Measurements from ENCODE around the gene ESPN. TPM values are rescaled to one million over a fixed set of nuclear protein-coding genes. Genes with fewer than 3 reads are reported as not detected.
A peak's percentile ranks its signal among the peaks of the same experiment; 100 is the strongest.

The ESPN gene
- total and polyA plus RNA-seq, 2 of the 8 experiments (the other 6 are each of a cell fraction or from before 2014, with no cell fraction given), result 5.2 to 16.3 TPM

- Histone ChIP-seq H2AFZ (ENCODE audit: low read length) (no peak overlapping the region), H3K27ac (ENCODE audit: low read depth, low read length) (no peak overlapping the region), H2AK5ac (ENCODE audit: low read depth, low read length) (no peak overlapping the region), H4K5ac (ENCODE audit: insufficient read length, low read depth, low read length) (no peak overlapping the region), H2BK12ac (ENCODE audit: low read depth, low read length) (no peak overlapping the region), H4K8ac (ENCODE audit: extremely low read depth, insufficient read depth, low read length) (peak overlapping the region; percentile 11; the same call in 1 of the 2 replicates), H3K23me2 (ENCODE audit: low read depth, low read length) (peaks cover 10% of the 10 kb centered on the region; the same call in 1 of the 2 replicates), H2BK120ac (replicated peaks; ENCODE audit: low read depth, low read length) (no peak overlapping the region), H3K79me2 (ENCODE audit: control insufficient read depth in 1 of 2, insufficient read depth in 2 of 2, low read length in 2 of 2) (no peaks in the 10 kb centered on the region), H4K20me1 (replicated peaks in 1 of 2; ENCODE audit: control insufficient read depth in 1 of 2, insufficient read depth in 2 of 2, low read length in 2 of 2) (peaks cover 0 to 4% of the 10 kb centered on the region in 2 experiments), H3K27me3 (replicated peaks in 1 of 4; ENCODE audit: control insufficient read depth in 3 of 4, extremely low read depth in 1 of 4, insufficient read depth in 3 of 4, low read length in 3 of 4) (peaks cover 0 to 24% (median 13%) of the 10 kb centered on the region in 4 experiments; a peak in 5 of 7 replicates), H3K18ac (ENCODE audit: extremely low read depth, low read length) (no peak overlapping the region), H3K36me3 (ENCODE audit: control insufficient read depth in 2 of 4, insufficient read depth in 4 of 4, low read length in 3 of 4) (no peaks in the 10 kb centered on the region), H3K23ac (ENCODE audit: insufficient read length) (no peak overlapping the region), H4K91ac (replicated peaks; ENCODE audit: insufficient read length, low read length) (no peak overlapping the region), H3K4me1 (replicated peaks in 1 of 4; ENCODE audit: control insufficient read depth in 3 of 4, insufficient read depth in 4 of 4, low read length in 3 of 4) (peaks cover 0 to 10% (median 4%) of the 10 kb centered on the region in 4 experiments; a peak in 5 of 7 replicates), H3K56ac (replicated peaks; ENCODE audit: insufficient read length, low read depth, low read length) (no peak overlapping the region), H3K4ac (replicated peaks; ENCODE audit: insufficient read length, low read depth, low read length) (no peak overlapping the region), H2BK5ac (ENCODE audit: low read depth, low read length) (no peak overlapping the region), H2BK15ac (ENCODE audit: low read length) (no peak overlapping the region), H3K4me2 (ENCODE audit: insufficient read depth in 1 of 2, low read depth in 2 of 2, low read length in 2 of 2) (no peak overlapping the region), H3K14ac (ENCODE audit: insufficient read length) (no peak overlapping the region), H3K79me1 (ENCODE audit: low read depth, low read length) (no peaks in the 10 kb centered on the region; the same call in 1 of the 2 replicates), H3K4me3 (ENCODE audit: extremely low read depth in 1 of 4, insufficient read depth in 2 of 4, low read depth in 3 of 4, low read length in 4 of 4) (no peak overlapping the region), H3K9me3 (ENCODE audit: insufficient read depth in 2 of 2, low read depth in 1 of 2, low read length in 1 of 2) (no peaks in the 10 kb centered on the region), H2BK20ac (ENCODE audit: low read length) (0 out of 2 replicates have a peak overlapping the region, but pooled peaks have one; percentile 83), H3K9ac (replicated peaks in 1 of 4; ENCODE audit: extremely low read depth in 1 of 4, low read depth in 3 of 4, low read length in 3 of 4) (no peak overlapping the region)
- POLR2A ChIA-PET (ENCODE audit: partially characterized antibody), result interaction anchor here (0.9 kb wide), 1 partner anchor 35 kb away, joined by 3 read pairs; the partner anchor contains the start of gene TNFRSF25
- WGBS, 2 experiments (ENCODE audit: extremely low coverage in 1 of 2, insufficient coverage in 1 of 2, insufficient read length in 1 of 2, insufficient replicate concordance in 2 of 2, low coverage in 1 of 2, low lambda C conversion rate in 2 of 2, missing lambda C conversion rate in 1 of 2), result 93% methylated on average over 10 of the region's 10 CpGs; no CpG with 5 or more reads in 1 of the 2 experiments
- CTCF ChIA-PET (ENCODE audit: partially characterized antibody), result interaction anchor here (0.9 to 10.2 kb wide), 5 partner anchors 10 to 103 kb away, joined by 3 to 107 read pairs (median 5); partner anchors contain the start of gene PLEKHG5
- DNase-seq (ENCODE audit: low read depth in 1 of 2, low spot score in 2 of 2) (no peak), FAIRE-seq (no peak)
- TF ChIP-seq TAF7 (optimal IDR thresholded peaks at IDR 0.05; ENCODE audit: borderline replicate concordance, low read depth, low read length) (no peak), ZNF274 (IDR thresholded peaks at IDR 0.05; ENCODE audit: borderline replicate concordance, extremely low read depth, low read length) (no peak), CBX5 (IDR thresholded peaks at IDR 0.05; ENCODE audit: low read depth, low read length) (no peak), SP4 (IDR thresholded peaks at IDR 0.05; ENCODE audit: low read length) (no peak), POLR2AphosphoS5 (IDR thresholded peaks at IDR 0.05; ENCODE audit: low read depth, low read length) (no peak), GTF2F1 (IDR thresholded peaks at IDR 0.05; ENCODE audit: borderline replicate concordance, low read depth, low read length) (no peak), SAP30 (IDR thresholded peaks at IDR 0.05; ENCODE audit: insufficient read depth, insufficient replicate concordance, low read length) (no peak), CTCF (IDR thresholded peaks at IDR 0.05; ENCODE audit: control extremely low read depth in 1 of 3, insufficient read depth in 1 of 3, low read depth in 1 of 3, low read length in 3 of 3) (no peak), TAF1 (IDR thresholded peaks at IDR 0.05; ENCODE audit: low read depth, low read length) (no peak), SRF (IDR thresholded peaks at IDR 0.05; ENCODE audit: low read depth, low read length) (no peak), BCL11A (IDR thresholded peaks at IDR 0.05; ENCODE audit: low read depth in 2 of 2, low read length in 2 of 2) (no peak)
These were observed 76.8 kb downstream of the ESPN start for GRCh38 chr1:6501279-6501813.

Data from H1 (cell line).